ENCODE results near the gene MRPS18B. TPM values are rescaled to one million over a fixed set of nuclear protein-coding genes. Genes with fewer than 3 reads are reported as not detected.

Gene MRPS18B
- total and polyA plus RNA-seq, 2 donors (not counting 1 experiment from before 2014, with no cell fraction given), result 35.9 to 38.8 TPM

DNA sequence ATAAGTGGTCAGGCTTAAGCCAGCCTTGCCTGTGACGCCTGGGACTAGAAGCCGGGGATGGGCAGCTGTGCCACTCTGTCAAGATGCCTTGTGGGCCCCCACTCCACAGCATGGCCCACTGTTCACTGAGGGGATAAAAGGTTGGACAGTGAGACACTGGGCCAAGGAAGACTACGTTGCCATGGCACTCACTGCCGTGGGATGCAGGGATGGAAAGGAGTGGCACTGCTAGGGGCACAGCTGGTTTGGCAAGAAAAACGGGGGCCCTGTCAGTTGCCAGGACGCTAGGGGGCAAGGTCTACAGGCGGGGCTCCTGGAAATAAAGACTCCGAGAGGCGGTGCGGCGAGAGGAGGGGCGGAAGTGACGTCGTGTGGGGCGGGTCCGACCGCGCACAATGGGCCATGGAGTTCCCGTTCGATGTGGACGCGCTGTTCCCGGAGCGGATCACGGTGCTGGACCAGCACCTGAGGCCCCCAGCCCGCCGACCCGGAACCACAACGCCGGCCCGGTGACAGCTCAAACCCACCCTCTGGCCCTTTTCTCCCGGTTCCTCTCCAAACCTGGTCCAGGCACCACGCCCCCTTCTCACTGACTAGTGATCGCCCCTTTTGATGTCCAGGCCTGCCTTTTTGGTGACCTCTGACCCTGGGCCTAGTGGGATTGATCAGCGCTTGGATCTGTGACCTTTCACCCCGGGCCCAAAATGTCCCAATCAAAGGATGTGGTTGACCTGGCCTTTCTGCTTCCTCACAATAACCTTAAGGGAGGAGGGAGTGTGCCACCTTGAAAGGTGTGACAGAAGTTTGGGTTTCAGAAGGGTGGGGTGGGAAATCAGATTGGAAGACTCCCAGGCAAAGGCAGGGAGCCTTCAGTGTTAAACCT is 9.1 kb downstream of the MRPS18B start, which contains the start of gene ATAT1:
ATAT1 (plus strand) TSS at position 391 of the 883 bp plus-strand sequence.
- TF ChIP-seq CTCF (IDR thresholded peaks at IDR 0.05) (peak; percentile 64), EZH2 (IDR thresholded peaks at IDR 0.05; ENCODE audit: borderline replicate concordance, insufficient read depth, low read depth, low read length, poor library complexity, severe bottlenecking) (no peak)
- Histone ChIP-seq H3K27me3 (replicated peaks in 1 of 4; ENCODE audit: control extremely low read depth in 1 of 4, control insufficient read depth in 3 of 4, insufficient read depth in 4 of 4, low read length in 3 of 4) (no peaks in the 10 kb centered on the region), H3K79me2 (ENCODE audit: control insufficient read depth, insufficient read depth, low read length) (peaks cover 26% of the 10 kb centered on the region), H2AFZ (ENCODE audit: insufficient read depth, low read depth, low read length, poor library complexity, severe bottlenecking) (peak within 1 kb of the TSS; percentile 91), H4K20me1 (ENCODE audit: control insufficient read depth, insufficient read depth, low read length, poor library complexity, severe bottlenecking) (no peaks in the 10 kb centered on the region), H3K9ac (ENCODE audit: low read length) (peak within 1 kb of the TSS; percentile 81), H3K4me1 (ENCODE audit: control insufficient read depth in 2 of 2, insufficient read depth in 2 of 2, low read length in 2 of 2) (peaks cover 12 to 18% of the 10 kb centered on the region in 2 donors), H3K27ac (ENCODE audit: low read length in 2 of 2) (peak within 1 kb of the TSS; percentile 84 to 87), H3K36me3 (replicated peaks in 1 of 2; ENCODE audit: control extremely low read depth in 1 of 2, control insufficient read depth in 1 of 2, extremely low read depth in 1 of 2, insufficient read depth in 2 of 2, low read length in 1 of 2) (peaks cover 5 to 53% of the 10 kb centered on the region in 2 experiments), H3K4me2 (replicated peaks; ENCODE audit: low read depth, low read length, poor library complexity, severe bottlenecking) (peak within 1 kb of the TSS; percentile 89), H3K9me3 (ENCODE audit: control extremely low read depth in 1 of 3, control insufficient read depth in 2 of 3, insufficient read depth in 1 of 3, low read length in 2 of 3) (no peaks in the 10 kb centered on the region), H3K4me3 (ENCODE audit: control extremely low read depth in 1 of 5, extremely low read depth in 1 of 5, insufficient read depth in 1 of 5, low read depth in 2 of 5, low read length in 4 of 5) (peak within 1 kb of the TSS; percentile 60 to 87 (median 72))
- ChIA-PET POLR2A (interaction anchor here (1.0 to 1.6 kb wide), 3 partner anchors 9 to 14 kb away, joined by 5 read pairs; partner anchors contain the start of genes MRPS18B and PPP1R10), CTCF (interaction anchor here (0.7 to 2.4 kb wide), 11 partner anchors 8 to 461 kb away, joined by 3 to 18 read pairs (median 4); partner anchors contain the start of gene DHX16)
- ATAC-seq (ENCODE audit: low read depth) (peak; percentile 99), DNase-seq (peak; percentile 93)
- Mint-ChIP-seq H3K4me3 (peak within 1 kb of the TSS; percentile 93), H3K27me3 (no peaks in the 10 kb centered on the region), H3K4me1 (peaks cover 19% of the 10 kb centered on the region), H3K9me3 (ENCODE audit: insufficient read depth) (no peaks in the 10 kb centered on the region), H3K27ac (peak within 1 kb of the TSS; percentile 89)
- intact Hi-C loops (cut with micrococcal nuclease), result loop anchor here (1.0 kb wide), 4 partner anchors 9 to 105 kb away; partner anchors contain the start of genes C6orf136, DHX16, MRPS18B and PPP1R10
- 6% methylated on average over 35 of the region's 36 CpGs for WGBS (ENCODE audit: insufficient coverage)

DNA sequence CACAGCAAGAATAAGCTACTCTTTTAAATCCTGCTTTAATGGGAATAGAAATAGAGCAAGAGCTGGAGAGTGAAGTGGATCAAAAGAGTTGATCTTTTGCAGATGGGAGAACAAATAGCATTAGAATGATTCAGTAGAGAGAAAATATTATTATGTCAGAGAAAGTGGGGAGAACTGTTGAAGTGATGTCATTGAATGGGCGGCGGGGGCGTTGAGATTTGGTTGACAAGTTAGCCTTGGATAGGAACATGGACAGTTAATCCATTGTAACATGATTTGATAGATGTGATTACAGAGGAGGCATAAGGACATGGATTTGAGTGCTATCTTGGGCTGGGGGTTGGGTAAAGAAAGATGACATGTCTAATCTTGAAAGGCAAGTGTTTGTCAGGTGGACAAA is 18.2 kb downstream of the MRPS18B start:
- ChIA-PET CTCF (no interaction called here), POLR2A (no interaction called here)
- H2AFZ ChIP-seq (ENCODE audit: insufficient read depth, low read depth, low read length, poor library complexity, severe bottlenecking), result no peak overlapping the region
- H3K27me3 Mint-ChIP-seq, result no peaks in the 10 kb centered on the region
- peaks cover 2 to 17% of the 10 kb centered on the region in 2 experiments for H3K36me3 ChIP-seq (replicated peaks in 1 of 2; ENCODE audit: control extremely low read depth in 1 of 2, control insufficient read depth in 1 of 2, extremely low read depth in 1 of 2, insufficient read depth in 2 of 2, low read length in 1 of 2)
- no peak overlapping the region for H3K27ac ChIP-seq (ENCODE audit: low read length in 2 of 2)
- no peak overlapping the region for H3K4me3 ChIP-seq (ENCODE audit: control extremely low read depth in 1 of 5, extremely low read depth in 1 of 5, insufficient read depth in 1 of 5, low read depth in 2 of 5, low read length in 4 of 5)
- TF ChIP-seq EZH2 (IDR thresholded peaks at IDR 0.05; ENCODE audit: borderline replicate concordance, insufficient read depth, low read depth, low read length, poor library complexity, severe bottlenecking), result no peak
- no peak for TF ChIP-seq CTCF (IDR thresholded peaks at IDR 0.05)
- DNase-seq, result no peak
- H3K9ac ChIP-seq (ENCODE audit: low read length), result no peak overlapping the region
- no peak for ATAC-seq (ENCODE audit: low read depth)
- no peaks in the 10 kb centered on the region for H3K27me3 ChIP-seq (replicated peaks in 1 of 4; ENCODE audit: control extremely low read depth in 1 of 4, control insufficient read depth in 3 of 4, insufficient read depth in 4 of 4, low read length in 3 of 4)
- no peaks in the 10 kb centered on the region for H3K9me3 Mint-ChIP-seq (ENCODE audit: insufficient read depth)
- H3K4me3 Mint-ChIP-seq, result no peak overlapping the region
- no peaks in the 10 kb centered on the region for H3K9me3 ChIP-seq (ENCODE audit: control extremely low read depth in 1 of 3, control insufficient read depth in 2 of 3, insufficient read depth in 1 of 3, low read length in 2 of 3)
- no peaks in the 10 kb centered on the region for H3K4me1 Mint-ChIP-seq
- intact Hi-C loops (cut with micrococcal nuclease), result no loop called here
- WGBS (ENCODE audit: insufficient coverage), result 100% methylated on average over 3 of the region's 3 CpGs
- no peaks in the 10 kb centered on the region for H3K4me1 ChIP-seq (ENCODE audit: control insufficient read depth in 2 of 2, insufficient read depth in 2 of 2, low read length in 2 of 2)
- no peak overlapping the region for H3K27ac Mint-ChIP-seq
- no peak overlapping the region for H3K4me2 ChIP-seq (replicated peaks; ENCODE audit: low read depth, low read length, poor library complexity, severe bottlenecking)
- peaks cover under 1% of the 10 kb centered on the region for H3K79me2 ChIP-seq (ENCODE audit: control insufficient read depth, insufficient read depth, low read length)
- H4K20me1 ChIP-seq (ENCODE audit: control insufficient read depth, insufficient read depth, low read length, poor library complexity, severe bottlenecking), result no peaks in the 10 kb centered on the region
